Measurements from ENCODE around the gene STARD4.

GRCh38 chr5:111532886-111533582 is 20.7 kb upstream of the STARD4 start:
- TF ChIP-seq CTCF (IDR thresholded peaks at IDR 0.05): no peak
- no peak for TF ChIP-seq ZFX (IDR thresholded peaks at IDR 0.05; ENCODE audit: borderline replicate concordance)

All from 22Rv1 (cell line).